ENCODE data around the gene TNNT2. TPM values are rescaled to one million over a fixed set of nuclear protein-coding genes. Genes with fewer than 3 reads are reported as not detected.
A peak's percentile ranks its signal among the peaks of the same experiment; 100 is the strongest.

Gene TNNT2
- total and polyA plus RNA-seq, 7 donors = 0.52 to 26.6 (median 5.7) TPM

- ATAC-seq (peak in 3 of 4 donors; percentile 7 to 17 (median 15)), DNase-seq (no peak)
- H3K4me1 ChIP-seq = no peaks in the 10 kb centered on the region
- no peak overlapping the region for H3K4me3 ChIP-seq
- no peak for TF ChIP-seq CTCF (IDR thresholded peaks at IDR 0.05)
- WGBS, 3 donors = 37 to 42% (median 40%) methylated on average over 37 to 62 of the region's 62 CpGs
- H3K36me3 ChIP-seq (ENCODE audit: insufficient read depth in 1 of 2, low read depth in 1 of 2) = no peaks in the 10 kb centered on the region
- H3K27me3 ChIP-seq (ENCODE audit: insufficient read depth in 3 of 3, low read length in 2 of 3) = peaks cover 0 to 11% (median 6%) of the 10 kb centered on the region in 3 donors
- no peaks in the 10 kb centered on the region for H3K9me3 ChIP-seq
- H3K27ac ChIP-seq = no peak overlapping the region
- intact Hi-C loops (cut with DNase I) = no loop called here
Measured at GRCh38 chr1:201399352-201400126, 22.1 kb upstream of the TNNT2 start.

- Histone ChIP-seq H3K4me3 (no peak within 1 kb of the TSS), H3K36me3 (ENCODE audit: insufficient read depth in 1 of 2, low read depth in 1 of 2) (no peaks in the 10 kb centered on the region), H3K4me1 (no peaks in the 10 kb centered on the region), H3K27me3 (ENCODE audit: insufficient read depth in 3 of 3, low read length in 2 of 3) (peaks cover 0 to 11% (median 6%) of the 10 kb centered on the region in 3 donors), H3K9me3 (no peaks in the 10 kb centered on the region), H3K27ac (no peak within 1 kb of the TSS)
- DNase-seq (no peak), ATAC-seq (peak in 1 of 4 donors; percentile 5)
- 39 to 44% (median 43%) methylated on average over 14 to 25 of the region's 25 CpGs for WGBS, 3 donors
- intact Hi-C loops (cut with DNase I) = no loop called here
- no peak for TF ChIP-seq CTCF (IDR thresholded peaks at IDR 0.05)
Measured at GRCh38 chr1:201399018-201399351, 21.5 kb upstream of the TNNT2 start, which contains the start of gene LAD1. Gene LAD1, minus strand, starts transcription at chr1:201399324. Its CDS starts 18 bp downstream, at chr1:201399306.

- intact Hi-C loops (cut with DNase I) = no loop called here
- no peak for DNase-seq
- WGBS, 3 donors = 92 to 97% (median 94%) methylated on average over 2 of the region's 2 CpGs
- Histone ChIP-seq H3K27ac (no peak overlapping the region), H3K4me3 (no peak overlapping the region), H3K36me3 (ENCODE audit: insufficient read depth in 1 of 2, low read depth in 1 of 2) (no peaks in the 10 kb centered on the region), H3K4me1 (no peaks in the 10 kb centered on the region), H3K9me3 (no peaks in the 10 kb centered on the region), H3K27me3 (ENCODE audit: insufficient read depth in 3 of 3, low read length in 2 of 3) (peaks cover 0 to 11% (median 6%) of the 10 kb centered on the region in 3 donors)
- ATAC-seq = no peak
- TF ChIP-seq CTCF (IDR thresholded peaks at IDR 0.05) = no peak
Measured at GRCh38 chr1:201397675-201398074, 20.2 kb upstream of the TNNT2 start.

- no peak overlapping the region for H3K27ac ChIP-seq
- ATAC-seq (peak; percentile 25 to 59 (median 33)), DNase-seq (no peak)
- no peaks in the 10 kb centered on the region for H3K9me3 ChIP-seq
- H3K4me1 ChIP-seq = no peaks in the 10 kb centered on the region
- intact Hi-C loops (cut with DNase I) = no loop called here
- H3K27me3 ChIP-seq (ENCODE audit: insufficient read depth in 3 of 3, low read length in 2 of 3) = peaks cover 0 to 11% (median 6%) of the 10 kb centered on the region in 3 donors
- 64 to 85% (median 75%) methylated on average over 9 to 10 of the region's 10 CpGs for WGBS, 3 donors
- H3K36me3 ChIP-seq (ENCODE audit: insufficient read depth in 1 of 2, low read depth in 1 of 2) = no peaks in the 10 kb centered on the region
- no peak for TF ChIP-seq CTCF (IDR thresholded peaks at IDR 0.05)
- H3K4me3 ChIP-seq = no peak overlapping the region
Measured at GRCh38 chr1:201396861-201397464, 19.5 kb upstream of the TNNT2 start.
